Measurements from ENCODE around the gene COG7.
"Not testable (repeated sequence)": the region's sequence is repeated elsewhere in the genome, so short reads cannot be mapped to it uniquely, and the experiment has no call there.

The COG7 gene

GRCh38 chr16:23385441-23385840, 67.5 kb downstream of the COG7 start:
- TF ChIP-seq CTCF (IDR thresholded peaks at IDR 0.05; ENCODE audit: insufficient read depth, missing control alignments), result no peak
- DNase-seq (ENCODE audit: insufficient read length, low spot score) (no peak), FAIRE-seq (no peak)

- FAIRE-seq (no peak), DNase-seq (ENCODE audit: insufficient read length, low spot score) (no peak)
- TF ChIP-seq CTCF (IDR thresholded peaks at IDR 0.05; ENCODE audit: insufficient read depth, missing control alignments), result no peak
These were observed 68.1 kb downstream of the COG7 start for GRCh38 chr16:23384878-23385277.

- DNase-seq (ENCODE audit: insufficient read length, low spot score), result no peak
- FAIRE-seq, result no peak
- TF ChIP-seq CTCF (IDR thresholded peaks at IDR 0.05; ENCODE audit: insufficient read depth, missing control alignments), result no peak
These were observed 69.1 kb downstream of the COG7 start for GRCh38 chr16:23383881-23384280.

- FAIRE-seq (no peak), DNase-seq (ENCODE audit: insufficient read length, low spot score) (no peak)
- no peak for TF ChIP-seq CTCF (IDR thresholded peaks at IDR 0.05; ENCODE audit: insufficient read depth, missing control alignments)
These were observed 70.7 kb downstream of the COG7 start for GRCh38 chr16:23382279-23382678.

- DNase-seq (ENCODE audit: insufficient read length, low spot score); FAIRE-seq: not testable (repeated sequence)
These were observed 71.3 kb downstream of the COG7 start for GRCh38 chr16:23381702-23382101.

- no peak for FAIRE-seq
- no peak for TF ChIP-seq CTCF (IDR thresholded peaks at IDR 0.05; ENCODE audit: insufficient read depth, missing control alignments)
These were observed 72.5 kb downstream of the COG7 start for GRCh38 chr16:23380501-23380951.

GRCh38 chr16:23379707-23380106, 73.3 kb downstream of the COG7 start:
- no peak for TF ChIP-seq CTCF (IDR thresholded peaks at IDR 0.05; ENCODE audit: insufficient read depth, missing control alignments)
- FAIRE-seq, result no peak
- no peak for DNase-seq (ENCODE audit: insufficient read length, low spot score)

More at GRCh38 chr16:23380501-23380951, 72.5 kb downstream of the COG7 start:
- DNase-seq (ENCODE audit: insufficient read length, low spot score), result no peak

GRCh38 chr16:23378921-23379320, 74.1 kb downstream of the COG7 start:
- DNase-seq (ENCODE audit: insufficient read length, low spot score) (no peak), FAIRE-seq (no peak)
- TF ChIP-seq CTCF (IDR thresholded peaks at IDR 0.05; ENCODE audit: insufficient read depth, missing control alignments), result no peak

All from D721Med (cell line).